Fibroblast of skin of abdomen (primary cell): Measurements from ENCODE around the gene CHRM4.
A peak's percentile ranks its signal among the peaks of the same experiment; 100 is the strongest.

Source experiments
- DNase-seq: peaks from one replicate; pipeline ENCODE4 v3.0.0-alpha.2; 2013

The CHRM4 gene

GRCh38 chr11:46402957-46403902 lies 11.7 kb upstream of the CHRM4 start:
- DNase-seq: no peak

GRCh38 chr11:46397526-46397925 lies 6.0 kb upstream of the CHRM4 start:
- DNase-seq: no peak

- DNase-seq: no peak
Observed at GRCh38 chr11:46393759-46394158, 2.2 kb upstream of the CHRM4 start.

GRCh38 chr11:46393231-46393616 lies 1.6 kb upstream of the CHRM4 start:
- no peak for DNase-seq

- DNase-seq: peak; percentile 69
Observed at GRCh38 chr11:46392421-46393230, 1.1 kb upstream of the CHRM4 start.

GRCh38 chr11:46391186-46391577 lies 394 bp downstream of the CHRM4 start:
- no peak for DNase-seq

- DNase-seq: no peak
Observed at GRCh38 chr11:46390331-46391171, 1.0 kb downstream of the CHRM4 start.

GRCh38 chr11:46389450-46390330 lies 1.9 kb downstream of the CHRM4 start:
- DNase-seq: peak; percentile 43

- no peak for DNase-seq
Observed at GRCh38 chr11:46388619-46389449, 2.7 kb downstream of the CHRM4 start.

GRCh38 chr11:46387919-46388618 lies 3.5 kb downstream of the CHRM4 start:
- no peak for DNase-seq

- DNase-seq: no peak
Observed at GRCh38 chr11:46387456-46387855, 4.1 kb downstream of the CHRM4 start.

GRCh38 chr11:46386674-46387073 lies 4.9 kb downstream of the CHRM4 start:
- DNase-seq: no peak

GRCh38 chr11:46386005-46386578 lies 5.5 kb downstream of the CHRM4 start:
- no peak for DNase-seq

GRCh38 chr11:46385169-46386004 lies 6.2 kb downstream of the CHRM4 start:
- DNase-seq: no peak

- DNase-seq: no peak
Observed at GRCh38 chr11:46383974-46384701, 7.4 kb downstream of the CHRM4 start.

- no peak for DNase-seq
Observed at GRCh38 chr11:46383404-46383758, 8.2 kb downstream of the CHRM4 start.

GRCh38 chr11:46382646-46383403 lies 8.8 kb downstream of the CHRM4 start:
- peak; percentile 45 for DNase-seq
